HEK293T (cell line): ENCODE measurements around the gene ANO3.

Experiments
- CTCF ChIA-PET: fragments of 350-600 bp; formaldehyde crosslinking; extraction: SDS; loops from one replicate; lab custom pipeline; 2021; ENCODE audit warnings: antibody characterized with exemption, inconsistent platforms; lab: Yijun Ruan, JAX
- POLR2A ChIA-PET: fragments of 350-600 bp; formaldehyde crosslinking; extraction: SDS; loops from one replicate; lab custom pipeline; 2020; ENCODE audit warnings: antibody characterized with exemption, inconsistent platforms; lab: Yijun Ruan, JAX
- DNase-seq: peaks from one replicate; pipeline ENCODE4 v3.0.0; 2012; ENCODE audit warnings: mixed read lengths; ENCODE audit errors: extremely low spot score
- ARNT ChIP-seq: fragments of 450-650 bp; IDR thresholded peaks from 2 replicates; pipeline ENCODE4 v1.6.1; 2017; ENCODE audit warnings: mild to moderate bottlenecking
- BHLHE40 ChIP-seq: fragments of 450-650 bp; IDR thresholded peaks from 2 replicates; pipeline ENCODE4 v1.6.1; 2016; ENCODE audit warnings: mild to moderate bottlenecking, moderate library complexity, borderline replicate concordance
- CTBP1 ChIP-seq: fragments of 450-650 bp; IDR thresholded peaks from 2 replicates; pipeline ENCODE4 v1.6.1; 2016; ENCODE audit warnings: borderline replicate concordance
- ELF4 ChIP-seq: fragments of 450-650 bp; IDR thresholded peaks from 2 replicates; pipeline ENCODE4 v1.6.1; 2017; ENCODE audit warnings: antibody characterized with exemption
- FOXA1 ChIP-seq: fragments of 450-650 bp; IDR thresholded peaks from 2 replicates; pipeline ENCODE4 v1.6.1; 2016; ENCODE audit warnings: mild to moderate bottlenecking
- FOXK2 ChIP-seq: fragments of 450-650 bp; IDR thresholded peaks from 2 replicates; pipeline ENCODE4 v1.6.1; 2016; ENCODE audit warnings: mild to moderate bottlenecking
- FOXM1 ChIP-seq: fragments of 450-650 bp; IDR thresholded peaks from 2 replicates; pipeline ENCODE4 v1.6.1; 2017; ENCODE audit warnings: mild to moderate bottlenecking, borderline replicate concordance
- HDGF ChIP-seq: fragments of 450-650 bp; IDR thresholded peaks from 2 replicates; pipeline ENCODE4 v1.6.1; 2017; ENCODE audit warnings: antibody characterized with exemption, borderline replicate concordance
- L3MBTL2 ChIP-seq: fragments of 450-650 bp; conservative IDR thresholded peaks from 2 replicates; pipeline ENCODE4 v1.6.1; 2016; ENCODE audit warnings: mild to moderate bottlenecking
- LEF1 ChIP-seq: fragments of 450-650 bp; IDR thresholded peaks from 2 replicates; pipeline ENCODE4 v1.6.1; 2017; ENCODE audit warnings: mild to moderate bottlenecking, borderline replicate concordance
- NFRKB ChIP-seq: fragments of 450-650 bp; IDR thresholded peaks from 2 replicates; pipeline ENCODE4 v1.6.1; 2016; ENCODE audit warnings: mild to moderate bottlenecking, moderate library complexity
- PKNOX1 ChIP-seq: fragments of 450-650 bp; IDR thresholded peaks from 2 replicates; pipeline ENCODE4 v1.6.1; 2016
- SP1 ChIP-seq: fragments of 450-650 bp; IDR thresholded peaks from 2 replicates; pipeline ENCODE4 v1.6.1; 2017
- SUZ12 ChIP-seq: fragments of 450-650 bp; IDR thresholded peaks from 2 replicates; pipeline ENCODE4 v1.6.1; 2016; ENCODE audit warnings: mild to moderate bottlenecking
- TARDBP ChIP-seq: fragments of 450-650 bp; IDR thresholded peaks from 2 replicates; pipeline ENCODE4 v1.6.1; 2016
- ZNF384 ChIP-seq: fragments of 450-650 bp; IDR thresholded peaks from 2 replicates; pipeline ENCODE4 v1.6.1; 2016

Gene ANO3

DNA sequence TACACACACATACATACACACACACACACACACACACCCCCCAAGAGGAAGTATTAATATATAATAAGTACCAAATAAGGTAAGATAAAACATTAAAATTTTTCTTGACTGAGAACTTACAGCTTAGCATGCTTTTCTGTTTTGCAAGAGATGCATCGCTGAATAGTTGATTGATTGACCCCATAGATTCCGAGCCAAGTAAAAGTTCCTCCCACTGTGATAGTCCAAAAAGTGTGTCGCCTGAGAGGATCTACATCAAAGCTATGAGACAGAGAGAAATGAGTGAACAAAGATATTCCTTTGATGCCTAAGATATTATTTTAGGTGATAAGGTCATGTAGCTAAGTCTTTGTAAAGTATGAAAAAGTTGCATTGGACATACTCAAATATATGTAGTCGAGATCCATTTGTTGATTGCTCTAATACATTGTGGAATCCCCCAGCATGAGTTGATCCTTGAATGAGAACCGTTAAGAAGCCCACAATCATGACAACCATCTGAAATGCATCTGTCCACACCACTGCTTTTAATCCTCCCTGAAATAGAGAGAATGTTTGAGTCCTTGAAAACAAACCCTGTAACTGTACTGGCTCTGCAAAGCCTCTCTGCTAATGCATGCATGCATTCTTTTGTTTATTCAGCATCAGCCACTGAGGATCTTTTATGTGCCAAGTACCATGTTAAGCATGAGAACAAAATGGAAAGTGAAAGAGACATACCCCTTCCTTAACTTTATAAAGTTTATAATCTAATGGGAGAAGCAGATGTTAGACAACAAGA is 371.7 kb downstream of the ANO3 start:
- CTCF ChIA-PET: no interaction called here
- DNase-seq: no peak
- TF ChIP-seq FOXA1 (no peak), ZNF384 (no peak), FOXK2 (no peak), NFRKB (no peak), HDGF (no peak), ARNT (no peak), FOXM1 (no peak), CTBP1 (no peak), PKNOX1 (no peak), TARDBP (no peak), ELF4 (no peak), SP1 (no peak), BHLHE40 (no peak)
- POLR2A ChIA-PET: no interaction called here

DNA sequence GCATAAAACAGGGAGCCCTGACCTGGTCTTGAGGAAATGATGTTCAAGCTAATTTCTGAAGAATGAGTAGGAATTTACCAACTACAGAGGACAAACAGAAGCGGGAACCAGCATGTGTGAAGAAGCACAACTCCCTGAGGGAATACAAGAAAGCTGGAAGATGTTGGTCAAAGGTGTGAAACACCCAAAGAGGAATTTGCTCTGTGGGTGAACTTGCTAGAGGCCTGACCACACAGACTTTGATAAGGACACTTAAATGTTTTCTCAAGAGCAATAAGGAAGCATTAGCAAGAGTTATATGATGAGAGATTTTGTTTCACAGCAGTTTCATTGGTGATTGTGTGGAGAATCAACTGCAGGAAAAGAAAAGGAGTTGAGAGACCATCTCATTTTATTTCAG is 372.3 kb downstream of the ANO3 start:
- CTCF ChIA-PET: no interaction called here
- POLR2A ChIA-PET: no interaction called here
- DNase-seq: no peak
- TF ChIP-seq ELF4 (no peak), L3MBTL2 (no peak), ARNT (no peak), ZNF384 (no peak), LEF1 (no peak), FOXM1 (no peak), HDGF (no peak), SP1 (no peak), FOXA1 (no peak), BHLHE40 (no peak), TARDBP (no peak)

- DNase-seq: no peak
- POLR2A ChIA-PET: no interaction called here
- no peak for TF ChIP-seq TARDBP
- TF ChIP-seq NFRKB: no peak
- CTCF ChIA-PET: no interaction called here
Observed at GRCh38 chr11:26706181-26706580, 374.3 kb downstream of the ANO3 start.

DNA sequence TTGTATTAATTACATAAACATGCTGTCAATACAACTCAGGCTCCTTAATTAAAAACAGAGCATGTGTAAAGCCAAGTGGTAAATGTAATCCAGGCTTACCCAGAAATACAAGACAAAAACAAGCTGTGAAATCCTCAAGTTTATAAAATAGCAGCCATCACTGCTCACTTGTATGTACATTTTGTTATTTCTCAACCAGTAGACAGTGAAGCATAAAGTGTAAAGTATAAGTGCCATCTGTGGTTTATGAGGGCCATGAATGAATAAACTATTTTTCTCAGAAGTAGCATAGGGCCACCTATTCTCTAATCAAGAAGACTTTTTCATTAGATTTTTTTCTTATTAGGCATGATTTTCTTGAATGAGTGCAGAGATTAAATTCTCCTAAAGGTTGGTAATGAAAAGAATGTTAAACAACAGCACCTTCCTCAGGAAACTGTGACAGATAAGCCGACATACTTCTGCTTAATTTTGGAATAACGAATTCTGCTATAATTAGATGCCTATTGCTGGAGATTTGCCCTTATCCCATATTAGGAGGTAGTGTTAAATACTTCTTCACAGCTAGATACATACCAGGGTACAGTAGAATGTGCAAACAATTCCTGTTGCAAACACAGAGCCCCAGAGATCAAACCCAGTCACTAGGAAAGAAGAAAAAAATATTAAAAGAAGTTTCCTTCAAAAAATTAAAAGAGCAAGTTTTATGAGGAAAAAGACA is 377.0 kb downstream of the ANO3 start:
- no peak for DNase-seq
- POLR2A ChIA-PET: no interaction called here
- TF ChIP-seq ZNF384 (no peak), HDGF (no peak)
- CTCF ChIA-PET: no interaction called here

DNA sequence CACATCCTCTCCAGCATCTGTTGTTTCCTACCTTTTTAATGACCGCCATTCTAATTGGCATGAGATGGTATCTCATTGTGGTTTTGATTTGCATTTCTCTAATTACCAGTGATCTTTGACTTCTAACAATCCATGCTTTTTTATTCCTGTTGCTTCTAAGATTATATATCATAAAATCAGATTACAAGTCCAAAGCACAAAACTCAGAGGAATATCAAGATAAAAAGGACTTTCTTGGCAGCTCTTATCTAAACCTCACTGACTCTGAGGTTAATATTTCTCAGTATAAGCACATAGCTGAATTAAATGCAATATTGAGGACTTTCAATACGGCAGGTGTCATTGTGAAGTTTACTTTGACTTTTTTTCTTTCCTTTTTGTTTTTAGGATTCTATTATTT is 378.6 kb downstream of the ANO3 start:
- ChIA-PET CTCF (no interaction called here), POLR2A (no interaction called here)
- TF ChIP-seq FOXM1: no peak
- no peak for TF ChIP-seq ELF4
- TF ChIP-seq TARDBP: no peak
- TF ChIP-seq HDGF: no peak
- TF ChIP-seq SP1: no peak
- no peak for TF ChIP-seq PKNOX1
- TF ChIP-seq ARNT: no peak
- no peak for TF ChIP-seq LEF1
- no peak for TF ChIP-seq CTBP1
- no peak for TF ChIP-seq FOXK2
- no peak for TF ChIP-seq BHLHE40
- no peak for TF ChIP-seq ZNF384
- no peak for TF ChIP-seq L3MBTL2
- no peak for TF ChIP-seq NFRKB
- no peak for TF ChIP-seq FOXA1
- TF ChIP-seq SUZ12: no peak
- no peak for DNase-seq

- POLR2A ChIA-PET: no interaction called here
- no peak for DNase-seq
- CTCF ChIA-PET: interaction anchor here (0.7 kb wide), 1 partner anchor 156 kb away, joined by 3 read pairs; no protein-coding TSS in a partner anchor
- TF ChIP-seq FOXM1: no peak
- TF ChIP-seq L3MBTL2: no peak
- TF ChIP-seq ZNF384: no peak
- TF ChIP-seq SUZ12: no peak
- no peak for TF ChIP-seq TARDBP
- no peak for TF ChIP-seq LEF1
- TF ChIP-seq FOXK2: no peak
- no peak for TF ChIP-seq CTBP1
- TF ChIP-seq FOXA1: no peak
- no peak for TF ChIP-seq SP1
- no peak for TF ChIP-seq NFRKB
- no peak for TF ChIP-seq PKNOX1
- TF ChIP-seq ARNT: no peak
Observed at GRCh38 chr11:26712497-26712896, 380.6 kb downstream of the ANO3 start.
